ENCODE measurements around the gene ANKRD49.

- TF ChIP-seq POLR2A (IDR thresholded peaks at IDR 0.05) (no peak), CTCF (IDR thresholded peaks at IDR 0.05) (no peak), POLR2AphosphoS5 (IDR thresholded peaks at IDR 0.05) (no peak), EP300 (IDR thresholded peaks at IDR 0.05) (no peak)
These were observed 48.1 kb upstream of the ANKRD49 start for GRCh38 chr11:94445641-94446040.
